ENCODE measurements around the gene HNRNPLL.
"Not testable (repeated sequence)": the region's sequence is repeated elsewhere in the genome, so short reads cannot be mapped to it uniquely, and the experiment has no call there.

The HNRNPLL gene

GRCh38 chr2:38551171-38551570, 51.6 kb downstream of the HNRNPLL start:
- no peak for DNase-seq

- no peak for DNase-seq
Observed at GRCh38 chr2:38549851-38550250, 52.9 kb downstream of the HNRNPLL start.

DNA sequence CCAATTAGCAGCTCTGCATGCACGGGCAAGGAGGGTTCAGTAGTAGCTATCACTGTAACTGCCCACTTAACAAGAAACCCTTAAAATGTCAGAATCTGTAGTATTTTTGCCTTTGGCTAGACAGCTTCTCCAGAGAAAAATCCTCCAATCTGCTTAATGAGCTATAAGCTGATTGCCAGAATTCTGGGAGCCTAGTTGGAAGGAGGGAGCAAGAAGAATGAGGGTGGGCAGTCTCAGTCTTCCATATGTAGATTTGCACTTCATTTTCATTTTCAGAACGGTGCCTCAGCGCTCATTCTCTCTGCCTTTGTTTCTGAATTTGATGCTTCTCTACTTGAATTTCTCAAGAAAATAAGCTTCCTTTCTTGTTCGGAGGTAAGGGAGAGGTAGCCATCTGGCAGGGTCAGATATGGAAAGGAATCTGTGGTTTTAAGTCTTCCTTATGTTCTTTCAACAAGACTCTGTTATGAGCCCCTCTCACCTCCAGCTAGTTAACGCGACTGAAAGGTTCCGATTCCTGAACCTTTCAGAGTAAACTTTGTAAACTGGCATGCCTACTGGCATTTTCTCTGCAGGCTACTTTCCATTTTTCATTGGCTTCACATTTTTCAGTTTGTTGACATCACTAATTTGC, 53.5 kb downstream of the HNRNPLL start:
- no peak for DNase-seq

DNA sequence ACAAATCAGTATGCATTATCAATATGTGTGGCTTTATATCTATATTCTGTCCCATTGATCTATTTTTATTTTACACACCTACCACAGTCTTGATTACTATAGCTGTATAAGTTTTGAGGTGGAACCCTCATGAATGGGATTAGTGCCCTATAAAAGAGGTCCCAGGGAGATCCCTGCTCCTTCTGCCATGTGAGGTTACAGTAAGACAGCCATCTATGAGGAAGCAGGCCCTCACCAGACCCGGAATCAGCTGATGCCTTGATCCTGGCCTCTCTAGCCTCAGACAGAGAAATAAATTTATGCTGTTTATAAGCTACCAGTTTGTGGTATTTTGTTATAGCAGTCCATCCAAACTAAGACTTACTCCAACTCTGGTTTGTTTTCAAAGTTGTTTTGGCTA, 54.9 kb downstream of the HNRNPLL start:
- DNase-seq = no peak

DNA sequence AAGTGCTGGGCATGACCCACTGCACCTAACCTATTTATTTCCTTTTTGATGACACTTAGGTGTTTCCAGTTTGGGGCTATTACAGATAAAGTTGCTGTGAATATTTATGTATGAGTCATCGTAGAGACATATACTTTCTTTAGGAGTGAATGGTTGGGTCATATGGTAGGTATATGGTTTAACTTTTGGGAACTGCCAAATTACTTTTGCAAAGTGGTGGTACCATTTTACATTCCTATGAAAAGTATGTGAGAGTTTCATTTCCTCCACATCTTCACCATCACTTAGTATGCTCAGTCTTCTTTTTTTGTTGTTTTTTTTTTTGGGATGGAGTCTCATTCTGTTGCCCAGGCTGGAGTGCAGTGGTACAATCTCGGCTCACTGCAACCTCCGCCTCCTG, 56.1 kb downstream of the HNRNPLL start:
- no peak for DNase-seq

GRCh38 chr2:38546064-38546463, 56.7 kb downstream of the HNRNPLL start:
- no peak for DNase-seq

DNA sequence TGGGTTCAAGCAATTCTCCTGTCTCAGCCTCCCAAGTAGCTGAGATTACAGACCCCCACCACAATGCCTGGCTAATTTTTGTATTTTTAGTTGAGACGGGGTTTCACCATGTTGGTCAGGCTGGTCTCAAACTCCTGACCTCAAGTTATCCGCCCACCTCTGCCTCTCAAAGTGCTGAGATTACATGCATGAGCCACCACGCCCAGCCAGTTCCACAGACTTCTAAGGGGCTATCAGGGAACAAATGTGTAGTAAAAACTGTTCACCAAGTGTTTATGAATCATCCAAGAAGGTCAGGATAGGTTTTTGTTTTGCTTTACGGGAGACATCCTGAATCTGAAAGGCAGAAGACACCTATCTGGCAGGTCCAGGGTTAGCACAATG, 60.5 kb downstream of the HNRNPLL start:
- not testable (repeated sequence) for DNase-seq

DNA sequence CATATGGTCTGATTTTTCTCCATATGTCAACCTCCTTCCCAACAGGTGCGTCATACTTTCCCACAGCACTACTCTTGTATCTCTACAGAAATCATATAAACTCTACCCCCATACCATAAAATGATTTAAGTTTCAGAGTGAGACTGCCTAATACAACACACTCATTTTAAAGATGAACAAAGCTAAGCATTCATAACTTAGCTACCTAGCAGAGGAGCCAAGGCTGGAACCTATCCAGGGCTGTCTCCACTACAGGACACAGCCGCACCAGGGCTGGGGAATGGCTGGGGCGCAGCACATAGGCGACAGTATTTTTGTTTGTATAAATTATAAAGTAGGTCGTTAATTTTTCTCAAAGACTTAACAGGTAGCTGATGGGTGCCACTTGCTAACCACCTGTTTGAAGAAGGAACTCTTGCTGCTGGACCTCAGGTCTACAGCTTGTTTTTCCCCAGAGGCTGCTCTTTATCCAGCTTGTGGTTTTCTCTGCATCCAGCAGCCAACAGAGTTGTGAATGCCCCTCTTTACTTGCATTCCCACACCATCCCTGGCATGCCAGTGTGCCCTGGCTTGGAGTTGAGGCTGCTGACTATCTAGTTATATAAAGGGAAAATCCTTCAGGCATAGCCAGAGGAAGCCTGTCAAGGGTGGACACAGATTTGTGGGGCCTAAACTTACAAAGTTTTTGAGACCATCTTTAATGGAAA, 62.0 kb downstream of the HNRNPLL start:
- no peak for DNase-seq

DNA sequence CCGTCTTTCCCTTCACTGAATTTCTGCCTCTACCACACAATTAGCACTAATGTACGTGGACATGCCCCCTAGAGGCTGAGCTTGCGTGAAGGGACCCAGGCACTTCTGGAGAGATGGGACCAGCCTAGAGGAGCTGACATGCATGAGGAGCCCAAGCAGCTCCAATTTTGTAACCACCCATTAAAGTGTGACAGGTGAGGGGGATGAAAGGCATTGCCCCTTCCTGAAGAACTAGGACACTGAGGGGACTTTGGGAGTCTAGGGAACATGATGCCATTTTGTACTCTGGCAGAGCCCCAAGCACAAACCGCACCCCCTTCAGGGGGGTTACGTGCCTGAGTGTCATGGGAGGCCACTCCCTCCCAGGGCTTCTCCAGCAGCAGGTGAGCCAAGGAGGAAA, 63.6 kb downstream of the HNRNPLL start:
- no peak for DNase-seq

GRCh38 chr2:38537937-38538525, 64.7 kb downstream of the HNRNPLL start:
- DNase-seq = no peak

DNA sequence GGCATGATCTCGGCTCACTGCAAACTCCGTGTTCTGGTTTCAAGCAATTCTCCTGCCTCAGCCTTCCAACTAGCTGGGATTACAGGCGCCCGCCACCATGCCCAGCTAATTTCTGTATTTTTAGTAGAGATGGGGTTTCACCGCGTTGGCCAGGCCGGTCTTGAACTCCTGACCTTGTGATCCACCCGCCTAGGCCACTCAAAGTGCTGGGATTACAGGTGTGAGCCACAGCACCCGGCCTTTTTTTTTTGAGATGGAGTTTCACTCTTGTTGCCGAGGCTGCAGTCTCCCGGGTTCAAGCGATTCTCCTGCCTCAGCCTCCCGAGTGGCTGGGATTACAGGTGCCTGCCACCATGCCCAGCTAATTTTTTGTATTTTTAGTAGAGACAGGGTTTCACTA, 65.4 kb downstream of the HNRNPLL start:
- not testable (repeated sequence) for DNase-seq

GRCh38 chr2:38535744-38536506, 66.8 kb downstream of the HNRNPLL start:
- peak; percentile 76 for DNase-seq

DNA sequence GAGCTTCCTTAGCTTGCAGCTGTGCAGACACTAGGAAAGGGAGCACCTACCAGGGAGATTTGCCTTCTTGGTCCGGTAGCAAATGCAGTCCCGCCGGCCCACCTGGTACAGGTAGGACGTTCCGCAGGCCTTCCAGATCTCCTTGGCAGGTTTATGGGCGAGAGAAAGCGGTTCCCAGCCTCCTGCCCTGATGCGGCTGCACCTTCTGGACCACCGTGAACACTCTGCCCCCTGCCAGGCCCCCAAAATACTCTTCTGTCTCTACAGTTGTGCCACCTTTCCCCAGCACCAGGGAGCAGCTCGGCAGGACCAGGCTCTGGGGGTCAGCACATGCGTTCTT, 67.4 kb downstream of the HNRNPLL start:
- DNase-seq = no peak

DNA sequence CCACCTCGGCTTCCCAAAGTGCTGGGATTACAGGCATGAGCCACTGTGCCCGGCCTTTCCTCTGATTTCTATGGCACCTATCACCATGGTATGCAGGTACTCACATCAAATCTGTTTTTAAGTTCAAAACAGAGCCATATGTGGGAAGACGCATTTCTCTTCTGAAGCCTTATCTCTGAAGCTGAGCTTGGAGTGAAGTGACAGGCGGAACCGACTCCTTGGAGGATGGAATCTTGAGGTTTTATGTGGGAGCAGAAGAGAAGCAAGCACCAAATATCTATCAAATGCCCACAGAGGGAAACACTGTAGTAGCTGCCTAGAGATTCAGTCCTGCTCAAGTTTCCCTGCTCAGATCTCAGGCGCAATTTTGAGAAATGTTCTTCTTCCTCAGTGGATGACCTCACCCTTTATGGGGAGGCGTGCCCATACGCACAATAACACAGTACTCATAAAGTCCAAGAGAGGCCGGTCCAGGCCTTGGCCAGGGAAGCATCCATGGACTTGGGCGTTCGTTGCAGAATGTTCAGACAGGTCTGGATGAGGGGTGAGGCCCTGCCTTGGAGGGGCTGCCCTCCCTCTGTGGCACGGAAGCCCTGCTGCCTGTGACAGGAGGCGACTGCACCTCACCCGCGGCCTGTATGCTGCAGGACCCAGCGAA, 67.9 kb downstream of the HNRNPLL start:
- DNase-seq = no peak

- DNase-seq = no peak
Observed at GRCh38 chr2:38533757-38534545, 68.8 kb downstream of the HNRNPLL start.

- no peak for DNase-seq
Observed at GRCh38 chr2:38533180-38533579, 69.5 kb downstream of the HNRNPLL start.

- DNase-seq = no peak
Observed at GRCh38 chr2:38532366-38532765, 70.4 kb downstream of the HNRNPLL start.

DNA sequence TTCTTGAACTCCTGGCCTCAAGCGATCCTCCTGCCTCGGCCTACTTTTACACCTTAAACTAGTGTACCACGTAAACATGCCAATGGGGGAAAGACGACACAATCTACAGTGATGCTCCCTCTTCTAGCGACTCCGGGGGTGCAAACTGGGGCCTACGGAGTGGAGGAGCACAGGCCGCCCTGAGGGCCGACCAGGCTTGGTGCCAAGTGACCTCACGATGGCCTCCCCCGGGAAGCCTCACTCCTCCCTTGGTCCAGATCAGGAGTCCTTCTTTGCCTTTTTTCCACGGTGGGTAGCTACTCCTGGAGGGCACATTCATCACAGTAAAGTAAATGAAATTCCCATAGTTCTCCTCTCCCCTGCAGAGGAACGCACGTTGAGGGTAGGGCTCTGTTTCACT, 73.5 kb downstream of the HNRNPLL start:
- DNase-seq = no peak

DNA sequence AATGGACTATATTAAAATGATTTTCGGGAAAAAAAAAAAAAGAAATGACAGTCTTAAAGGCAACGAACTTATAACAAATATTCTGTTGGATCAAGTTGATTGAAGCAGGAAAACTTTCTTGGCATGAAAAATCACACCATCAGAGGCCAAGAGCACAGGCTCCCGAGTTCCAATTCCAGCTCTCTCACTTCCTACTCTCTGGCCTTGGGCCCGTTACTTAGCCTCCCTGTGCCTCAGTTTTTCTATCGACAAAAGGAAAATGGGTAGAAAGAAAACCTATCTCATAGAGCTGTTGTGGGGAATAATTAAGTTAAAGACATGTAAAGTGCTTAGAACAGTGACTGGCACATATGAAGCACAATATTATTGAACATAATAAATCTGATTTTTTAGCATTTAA, 74.2 kb downstream of the HNRNPLL start:
- DNase-seq = no peak

DNA sequence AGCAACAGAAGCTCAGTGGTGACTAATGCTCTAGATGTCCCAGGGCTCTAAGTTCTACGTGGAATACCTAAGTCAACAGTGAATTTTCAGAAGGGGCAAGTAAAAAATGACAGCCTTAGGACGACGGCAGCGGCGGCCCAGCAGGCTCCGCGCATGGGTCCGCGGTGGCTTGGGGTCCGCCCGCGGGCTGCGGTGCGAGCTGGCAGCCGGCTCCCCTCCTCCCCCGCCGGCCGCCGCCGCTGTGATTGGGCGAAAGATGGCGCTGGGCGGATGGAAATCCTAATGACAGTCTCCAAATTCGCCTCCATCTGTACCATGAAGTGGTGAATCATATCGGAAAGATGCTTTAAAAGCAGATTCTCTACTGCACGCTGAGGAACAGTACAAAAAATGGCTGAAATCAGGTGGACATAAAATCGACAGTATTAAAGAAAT, 74.7 kb downstream of the HNRNPLL start:
- peak; percentile 68 for DNase-seq

- no peak for DNase-seq
Observed at GRCh38 chr2:38527338-38528007, 75.3 kb downstream of the HNRNPLL start.

- no peak for DNase-seq
Observed at GRCh38 chr2:38526195-38526594, 76.5 kb downstream of the HNRNPLL start.

All from NCI-H345 (cell line).